Liver (tissue), 9 donors: ENCODE results near the gene CDC42BPA. TPM values are rescaled to one million over a fixed set of nuclear protein-coding genes. Genes with fewer than 3 reads are reported as not detected.

Experiments used
- DNase-seq: peaks from one replicate; pipeline ENCODE4 v3.0.0-alpha.2; 2017; ENCODE audit warnings: low spot score
- H3K27ac ChIP-seq, 2 donors: one replicate each; pipeline ENCODE4 v1.7.0; 2013; ENCODE audit warnings: inconsistent platforms in 2 of 2, low read length in 2 of 2, control low read depth in 1 of 2, low read depth in 1 of 2, mild to moderate bottlenecking in 1 of 2
- H3K27me3 ChIP-seq, 4 donors: one replicate each; pipeline versions ENCODE4 v1.6.1 to v1.7.0; 2013; ENCODE audit warnings: low read length in 3 of 4, inconsistent platforms in 1 of 4, mild to moderate bottlenecking in 1 of 4, moderate library complexity in 1 of 4; ENCODE audit not compliant: control insufficient read depth in 4 of 4, insufficient read depth in 4 of 4
- H3K36me3 ChIP-seq, 4 donors: one replicate each; pipeline versions ENCODE4 v1.6.1 to v1.7.0; 2013; ENCODE audit warnings: low read length in 3 of 4, mild to moderate bottlenecking in 3 of 4, low read depth in 1 of 4, moderate library complexity in 1 of 4; ENCODE audit not compliant: control insufficient read depth in 4 of 4, insufficient read depth in 3 of 4
- H3K4me1 ChIP-seq, 4 donors: one replicate each; pipeline versions ENCODE4 v1.6.1 to v1.7.0; 2013; ENCODE audit warnings: low read length in 3 of 4, mild to moderate bottlenecking in 3 of 4, moderate library complexity in 1 of 4; ENCODE audit not compliant: control insufficient read depth in 4 of 4, insufficient read depth in 4 of 4
- H3K4me3 ChIP-seq, 3 donors: one replicate each; pipeline versions ENCODE4 v1.6.1 to v1.7.0; 2013; ENCODE audit warnings: low read length in 3 of 3, control low read depth in 1 of 3, low read depth in 1 of 3, mild to moderate bottlenecking in 1 of 3
- H3K9ac ChIP-seq, 2 donors: one replicate each; pipeline ENCODE4 v1.7.0; 2013; ENCODE audit warnings: low read length in 2 of 2, mild to moderate bottlenecking in 2 of 2, moderate library complexity in 2 of 2, control low read depth in 1 of 2, low read depth in 1 of 2
- H3K9me3 ChIP-seq, 4 donors: one replicate each; pipeline versions ENCODE4 v1.6.1 to v1.7.0; 2013; ENCODE audit warnings: low read length in 3 of 4; ENCODE audit not compliant: control insufficient read depth in 4 of 4
- ATF3 ChIP-seq: IDR thresholded peaks from 2 replicates; pipeline ENCODE4 v1.6.1; 2016; ENCODE audit warnings: antibody characterized with exemption
- CTCF ChIP-seq: fragments of 150-350 bp; IDR thresholded peaks from 2 replicates; pipeline ENCODE4 v1.5.1; 2017; ENCODE audit warnings: improper control_type of control experiment, low read depth, low read length; ENCODE audit not compliant: missing input control
- EGR1 ChIP-seq, 2 donors: IDR thresholded peaks; 2 replicates each; pipeline ENCODE4 v1.6.1; 2016 to 2018; ENCODE audit warnings: antibody characterized with exemption in 2 of 2, low read depth in 2 of 2
- FOXA1 ChIP-seq: IDR thresholded peaks from 2 replicates; pipeline ENCODE4 v1.6.1; 2016; ENCODE audit warnings: antibody characterized with exemption
- FOXA2 ChIP-seq: IDR thresholded peaks from 2 replicates; pipeline ENCODE4 v1.6.1; 2016; ENCODE audit warnings: antibody characterized with exemption
- GABPA ChIP-seq, 2 donors: IDR thresholded peaks in 1 of 2; conservative IDR thresholded peaks in 1 of 2; 2 replicates each; pipeline ENCODE4 v1.6.1; 2016; ENCODE audit warnings: antibody characterized with exemption in 2 of 2, mild to moderate bottlenecking in 1 of 2, moderate library complexity in 1 of 2
- HNF4A ChIP-seq, 2 donors: conservative IDR thresholded peaks; 2 replicates each; pipeline ENCODE4 v1.6.1; 2016; ENCODE audit warnings: antibody characterized with exemption in 2 of 2, mild to moderate bottlenecking in 2 of 2
- HNF4G ChIP-seq: IDR thresholded peaks from 2 replicates; pipeline ENCODE4 v1.6.1; 2016; ENCODE audit warnings: antibody characterized with exemption
- JUND ChIP-seq, 2 donors: IDR thresholded peaks; 2 replicates each; pipeline ENCODE4 v1.6.1; 2016; ENCODE audit warnings: antibody characterized with exemption in 2 of 2
- MAX ChIP-seq: IDR thresholded peaks from 2 replicates; pipeline ENCODE4 v1.6.1; 2016; ENCODE audit warnings: antibody characterized with exemption
- NR2F2 ChIP-seq: IDR thresholded peaks from 2 replicates; pipeline ENCODE4 v1.6.1; 2016; ENCODE audit warnings: antibody characterized with exemption
- RAD21 ChIP-seq, 2 donors: IDR thresholded peaks; 2 replicates each; pipeline ENCODE4 v1.6.1; 2016; ENCODE audit warnings: antibody characterized with exemption in 2 of 2, mild to moderate bottlenecking in 2 of 2
- REST ChIP-seq: IDR thresholded peaks from 2 replicates; pipeline ENCODE4 v1.6.1; 2016; ENCODE audit warnings: antibody characterized with exemption, mild to moderate bottlenecking
- RXRA ChIP-seq, 2 donors: IDR thresholded peaks; 2 replicates each; pipeline ENCODE4 v1.6.1; 2017 to 2018; ENCODE audit warnings: antibody characterized with exemption in 2 of 2, mild to moderate bottlenecking in 1 of 2
- SP1 ChIP-seq: IDR thresholded peaks from 2 replicates; pipeline ENCODE4 v1.6.1; 2018; ENCODE audit warnings: antibody characterized with exemption, mild to moderate bottlenecking
- TAF1 ChIP-seq: conservative IDR thresholded peaks from 2 replicates; pipeline ENCODE4 v1.6.1; 2016; ENCODE audit warnings: antibody characterized with exemption, mild to moderate bottlenecking
- YY1 ChIP-seq: IDR thresholded peaks from 2 replicates; pipeline ENCODE4 v1.6.1; 2016; ENCODE audit warnings: antibody characterized with exemption, mild to moderate bottlenecking
- ZBTB33 ChIP-seq: IDR thresholded peaks from 2 replicates; pipeline ENCODE4 v1.6.1; 2016; ENCODE audit warnings: antibody characterized with exemption
- WGBS: extraction: QIAGEN DNeasy Blood & Tissue Kit; methylation state at CpG from one replicate; pipeline ENCODE4 v1.1.7; 2013; 5-methylcytosine and 5-hydroxymethylcytosine counted together
- polyA plus RNA-seq, 2 donors: library from polyadenylated mRNA; stranded (reverse) in 1 of 2; unstranded in 1 of 2; fragments of 200-250 nt in 1 of 2; fragments of >200 nt in 1 of 2; fragmentation: Nextera tagmentation in 1 of 2; extraction: Ambion mirVana in 1 of 2; gene quantifications; one replicate each; pipeline versions ENCODE4 v1.2.1 to v1.2.3, GENCODE V29; 2013 to 2015
- total RNA-seq, 2 donors: library from RNA; depleted of rRNA; stranded (reverse); fragments of >200 nt; gene quantifications; one replicate each; pipeline ENCODE4 v1.2.3, GENCODE V29; 2014
- donor health status: healthy.
- donor health status: healthy.
- donor health status: healthy.
- donor health status: healthy.
- donor health status: healthy.

Gene CDC42BPA
- total and polyA plus RNA-seq, 4 donors = 5.8 to 39.9 (median 24.3) TPM

GRCh38 chr1:227272428-227272827, 45.9 kb downstream of the CDC42BPA start (continued):
- no peak for TF ChIP-seq CTCF

GRCh38 chr1:227270554-227270953, 47.7 kb downstream of the CDC42BPA start:
- Histone ChIP-seq H3K9me3 (no peaks in the 10 kb centered on the region), H3K4me1 (peaks cover 0 to 12% (median 4%) of the 10 kb centered on the region in 4 donors), H3K27me3 (no peaks in the 10 kb centered on the region), H3K9ac (no peak overlapping the region), H3K4me3 (no peak overlapping the region), H3K36me3 (no peaks in the 10 kb centered on the region), H3K27ac (no peak overlapping the region)
- TF ChIP-seq RXRA (IDR thresholded peaks at IDR 0.05) (no peak), YY1 (no peak), HNF4A (conservative IDR thresholded peaks at IDR 0.05) (no peak), NR2F2 (no peak), TAF1 (no peak), FOXA2 (no peak)
- WGBS = 44% methylated on average over 2 of the region's 2 CpGs
- DNase-seq = no peak

GRCh38 chr1:227268943-227269342, 49.3 kb downstream of the CDC42BPA start:
- H3K27me3 ChIP-seq = no peaks in the 10 kb centered on the region
- H3K9ac ChIP-seq = no peak overlapping the region
- 25% methylated on average over 1 of the region's 1 CpG for WGBS
- TF ChIP-seq CTCF (no peak), HNF4G (no peak), SP1 (no peak), REST (peak; percentile 63), FOXA2 (peak; percentile 89), MAX (no peak), RAD21 (IDR thresholded peaks at IDR 0.05) (peak in 1 of 2 donors; percentile 26), ZBTB33 (peak; percentile 46), YY1 (peak; percentile 36), ATF3 (peak; percentile 67), GABPA (IDR thresholded peaks at IDR 0.05 in 1 of 2, conservative IDR thresholded peaks at IDR 0.05 in 1 of 2) (no peak), FOXA1 (peak; percentile 86), NR2F2 (no peak), JUND (IDR thresholded peaks at IDR 0.05) (peak in 1 of 2 donors; percentile 21), TAF1 (no peak), RXRA (IDR thresholded peaks at IDR 0.05) (peak; percentile 17 to 65), EGR1 (IDR thresholded peaks at IDR 0.05; ENCODE audit: low read depth in 2 of 2) (no peak), HNF4A (conservative IDR thresholded peaks at IDR 0.05) (peak; percentile 44 to 56)
- no peaks in the 10 kb centered on the region for H3K36me3 ChIP-seq
- no peaks in the 10 kb centered on the region for H3K9me3 ChIP-seq
- no peak overlapping the region for H3K27ac ChIP-seq
- H3K4me1 ChIP-seq = peaks cover 0 to 12% (median 4%) of the 10 kb centered on the region in 4 donors
- no peak overlapping the region for H3K4me3 ChIP-seq
- DNase-seq = no peak
